ENCODE data around the gene SH3BGR.
"Not testable (repeated sequence)": the region's sequence is repeated elsewhere in the genome, so short reads cannot be mapped to it uniquely, and the experiment has no call there.

The SH3BGR gene

DNA sequence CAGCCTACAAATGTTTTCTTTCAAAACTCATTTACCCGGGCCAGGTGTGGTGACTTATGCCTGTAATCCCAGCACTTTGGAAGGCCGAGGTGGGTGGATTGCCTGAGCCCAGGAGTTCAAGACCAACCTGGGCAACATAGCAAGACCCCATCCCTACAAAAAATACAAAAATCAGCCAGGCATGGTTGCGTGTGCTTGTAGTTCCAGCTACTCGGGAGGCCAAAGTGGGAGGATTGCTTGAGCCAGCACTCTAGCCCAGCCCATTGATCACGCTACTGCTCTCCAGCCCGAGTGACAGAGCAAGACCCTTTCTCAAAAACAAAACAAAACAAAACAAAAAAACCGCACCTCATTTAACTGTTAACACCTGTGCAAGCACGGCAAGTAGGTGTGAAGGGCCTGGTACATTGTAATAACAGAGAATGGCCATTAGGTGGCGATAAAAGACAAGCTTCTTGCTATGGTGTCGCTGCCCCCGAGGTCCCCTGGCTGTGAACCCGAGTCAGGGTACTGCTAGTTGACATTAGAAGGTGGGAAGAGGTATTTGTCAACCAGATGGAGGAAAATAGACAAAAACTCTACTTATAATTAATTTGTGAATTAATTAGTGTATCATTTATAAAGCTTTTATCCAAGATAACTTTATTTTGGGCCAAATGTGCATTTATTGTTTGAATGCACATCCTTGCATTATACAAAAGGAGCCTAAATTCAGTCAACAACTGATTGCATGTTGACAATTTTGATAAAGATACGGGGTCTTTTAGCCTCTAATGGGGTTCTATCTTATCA, 66.5 kb downstream of the SH3BGR start:
- peak; percentile 16 for DNase-seq

DNA sequence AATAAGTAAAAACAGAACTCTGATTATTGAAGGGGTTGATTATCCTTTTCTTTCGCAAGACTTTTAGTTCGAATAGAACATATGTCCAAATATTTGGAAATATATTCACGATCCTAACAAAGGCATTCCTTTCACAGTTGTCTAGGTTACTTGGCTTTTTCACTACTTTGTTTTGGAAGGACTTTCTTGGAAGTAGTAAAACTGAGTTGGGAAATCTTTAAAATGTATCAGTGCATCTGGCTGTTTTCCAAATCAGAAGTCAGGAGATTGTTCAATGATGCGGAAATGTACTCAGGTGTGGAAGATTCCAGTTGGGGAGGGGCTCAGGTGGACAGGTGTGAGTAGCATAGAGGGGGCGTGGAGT, 67.1 kb downstream of the SH3BGR start:
- DNase-seq, result no peak

DNA sequence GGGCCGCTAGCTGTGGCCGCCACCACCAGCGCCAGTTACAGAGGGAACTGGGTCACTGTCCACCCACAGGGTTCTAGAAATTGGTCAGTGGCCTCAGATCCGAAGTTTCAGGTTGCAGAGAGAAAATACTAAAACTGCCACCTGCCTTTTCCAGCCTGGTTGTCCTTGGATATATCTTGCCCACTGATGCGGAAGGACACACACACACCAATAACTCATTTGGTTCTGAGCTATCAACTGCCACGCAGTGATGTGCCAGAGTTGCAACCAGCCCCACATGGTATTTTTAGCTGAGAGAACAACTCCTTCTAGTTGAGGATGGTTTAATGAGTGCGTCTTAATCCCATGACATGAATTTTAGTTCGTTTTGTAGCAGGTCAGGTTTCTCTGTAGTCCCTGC, 68.1 kb downstream of the SH3BGR start:
- DNase-seq, result no peak

DNA sequence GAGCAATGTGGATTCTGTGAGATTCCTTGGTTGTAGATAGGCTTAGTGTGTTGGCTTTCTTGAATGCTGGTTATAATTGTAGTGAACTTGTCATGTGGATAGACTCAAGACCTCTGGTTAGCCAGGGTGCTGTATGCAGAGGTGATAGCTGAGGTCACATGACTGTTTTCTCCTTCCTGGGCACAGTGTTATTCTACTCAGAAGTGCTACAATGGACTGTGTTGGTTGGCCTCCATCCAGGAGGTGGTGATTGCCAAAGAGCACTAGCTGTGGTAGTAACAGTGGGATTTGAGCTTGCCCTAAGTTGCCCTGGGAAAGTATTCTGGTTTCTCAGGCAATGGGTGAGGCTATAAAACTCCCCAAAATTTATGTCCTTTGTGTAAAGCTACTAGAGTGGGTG, 71.6 kb downstream of the SH3BGR start:
- DNase-seq, result no peak

DNA sequence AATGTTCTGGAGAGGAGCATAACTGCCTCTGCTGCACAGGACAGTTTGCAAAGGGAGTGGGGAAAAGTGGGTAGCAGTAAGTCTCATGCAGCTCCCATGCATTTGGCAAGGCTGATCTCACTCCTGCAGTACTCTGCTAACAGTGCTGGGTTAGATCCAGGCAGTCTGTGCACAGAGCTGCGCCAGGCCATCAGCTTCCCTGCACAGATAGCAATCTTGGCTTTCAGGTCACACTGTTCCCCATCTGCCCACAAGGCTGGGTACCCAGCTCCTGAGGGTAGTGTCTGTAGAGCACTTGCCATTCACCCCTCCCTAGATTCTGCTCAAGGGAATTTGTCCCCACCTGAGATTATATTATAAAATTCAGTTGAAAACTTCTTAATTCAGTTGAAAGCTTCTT, 72.1 kb downstream of the SH3BGR start:
- DNase-seq, result no peak

DNA sequence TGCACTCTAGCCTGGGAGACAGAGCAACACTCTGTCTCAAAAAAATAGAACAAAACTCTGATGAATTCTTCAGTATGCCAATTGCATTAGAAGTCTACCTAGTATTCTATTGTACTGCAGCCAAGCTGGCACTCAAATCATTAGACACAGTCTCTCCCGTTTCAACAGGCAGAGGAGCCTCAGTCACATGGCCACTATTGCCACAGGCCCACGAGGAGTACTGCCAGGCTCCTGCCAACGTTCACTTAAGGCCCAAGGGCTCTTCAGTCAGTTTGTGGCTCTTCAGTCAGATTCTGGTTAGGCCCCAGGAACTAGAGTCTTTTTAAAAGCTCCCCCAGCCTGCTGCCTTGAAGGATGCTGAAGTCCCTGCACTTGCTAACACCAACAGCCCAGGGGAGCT, 73.4 kb downstream of the SH3BGR start:
- DNase-seq, result no peak

DNA sequence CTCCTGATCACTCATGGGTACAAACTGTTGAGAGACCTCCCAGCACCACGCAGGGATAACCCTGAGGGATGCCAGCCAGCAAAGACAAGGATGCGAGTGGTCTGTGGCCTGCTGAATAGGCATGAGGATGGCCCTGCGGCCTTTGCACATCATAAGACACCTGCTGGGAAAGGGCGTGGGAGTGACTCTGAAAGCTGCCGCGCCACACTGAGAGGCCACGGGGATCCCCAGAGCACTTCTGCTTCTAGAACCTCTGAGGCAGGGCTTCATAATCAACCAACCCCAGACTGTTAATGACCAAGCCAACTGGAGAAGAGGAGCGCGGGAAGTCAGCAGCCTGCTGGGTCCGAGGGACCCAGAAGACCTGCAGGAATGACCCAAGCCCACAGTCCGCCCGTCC, 73.8 kb downstream of the SH3BGR start:
- DNase-seq, result no peak

DNA sequence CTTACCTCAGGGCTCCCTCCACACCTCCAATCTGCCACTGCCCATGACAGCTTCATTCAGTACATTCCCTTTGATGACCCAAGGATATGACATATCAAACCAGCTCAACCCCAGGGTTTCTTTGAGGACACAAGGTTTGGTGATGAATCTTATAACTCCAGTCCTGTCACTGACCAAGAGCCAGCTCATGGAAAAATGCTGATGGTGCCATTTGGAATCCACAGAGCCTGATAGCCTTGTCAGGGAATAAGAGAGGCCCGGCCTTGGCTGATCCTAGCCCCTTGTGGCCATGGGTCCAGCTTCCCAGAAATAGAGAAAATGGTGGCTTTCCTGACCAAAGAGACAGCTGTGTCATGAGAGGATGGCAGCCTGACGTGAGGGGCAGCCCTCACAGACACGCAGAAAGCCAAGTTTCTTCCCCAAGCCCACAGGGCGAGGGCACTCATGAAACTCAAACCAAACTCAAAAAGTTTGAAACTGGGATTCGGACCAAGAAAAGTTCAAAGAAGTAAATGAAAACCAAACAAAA, 75.4 kb downstream of the SH3BGR start:
- no peak for DNase-seq

DNA sequence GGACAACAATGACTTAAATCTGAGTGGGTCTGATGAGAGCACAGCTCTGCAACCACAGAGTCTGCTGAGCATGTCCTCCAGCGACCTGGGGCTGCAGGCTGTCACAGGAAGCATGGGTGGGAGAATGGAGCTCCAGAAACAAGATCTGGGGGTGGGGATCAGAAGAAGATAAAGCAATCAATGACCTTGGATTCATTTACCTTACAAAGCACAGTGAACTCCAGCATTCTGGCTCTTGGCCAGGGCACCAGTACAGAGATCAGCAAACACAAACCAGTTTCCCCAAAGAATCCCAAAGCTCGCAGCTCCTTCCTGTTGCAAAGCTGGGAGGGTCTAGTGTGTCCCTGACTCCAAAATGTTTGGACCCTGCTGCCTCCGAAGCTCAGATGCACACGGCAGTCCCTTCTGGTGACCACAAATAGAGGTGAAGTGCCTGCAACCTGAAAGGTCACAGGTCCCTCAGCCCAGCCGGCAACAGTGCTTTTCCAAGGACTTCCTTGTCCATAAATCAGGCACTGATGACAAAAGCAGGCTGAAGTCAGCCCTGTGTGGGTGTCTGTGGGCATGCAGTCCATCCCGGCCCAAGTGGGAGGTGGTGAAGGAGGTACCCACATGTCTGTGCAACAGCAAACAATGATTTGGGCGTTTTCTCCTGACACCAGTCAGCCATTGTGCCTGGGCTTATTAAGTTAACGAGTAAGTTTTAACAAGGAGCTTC, 76.1 kb downstream of the SH3BGR start:
- no peak for DNase-seq

DNA sequence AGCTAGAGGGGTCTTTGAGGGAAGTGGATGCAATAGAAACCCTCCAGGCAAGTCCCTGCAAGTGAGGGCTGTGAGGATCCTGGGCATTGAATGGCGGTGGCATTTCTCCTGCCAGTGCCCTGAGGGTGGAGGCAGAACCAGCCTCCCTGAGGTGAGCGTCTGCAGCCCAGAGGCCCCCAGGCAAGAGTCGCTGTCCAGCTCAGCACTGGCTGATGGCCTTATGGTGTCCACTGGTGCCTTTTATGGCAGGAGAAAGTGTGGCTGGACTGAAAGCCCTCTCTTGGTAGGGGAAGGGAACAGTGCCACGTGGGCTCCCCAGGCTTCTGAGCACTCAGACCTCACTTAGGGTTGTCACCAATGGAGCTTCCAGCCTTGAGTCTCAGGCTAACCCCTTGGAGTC, 77.3 kb downstream of the SH3BGR start:
- DNase-seq, result no peak

DNA sequence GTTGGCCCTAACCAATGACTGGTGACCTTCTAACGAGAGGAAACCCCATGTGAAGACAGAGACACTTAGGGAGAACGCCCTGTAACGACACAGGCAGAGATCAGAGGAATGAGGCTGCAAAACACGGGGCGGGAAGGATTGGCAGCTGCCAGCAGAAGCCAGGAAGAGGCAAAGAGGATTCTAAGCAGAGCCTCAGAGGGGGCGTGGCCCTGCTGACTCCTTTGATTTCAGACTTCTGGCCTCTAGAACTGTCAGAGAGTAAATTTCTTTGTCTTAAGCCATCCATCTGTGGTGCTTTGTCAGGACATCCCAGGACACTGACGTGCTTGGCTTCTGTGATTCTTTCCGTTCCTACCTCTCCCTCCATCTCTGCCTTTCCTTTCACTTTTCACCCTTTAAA, 79.3 kb downstream of the SH3BGR start:
- DNase-seq, result no peak

DNA sequence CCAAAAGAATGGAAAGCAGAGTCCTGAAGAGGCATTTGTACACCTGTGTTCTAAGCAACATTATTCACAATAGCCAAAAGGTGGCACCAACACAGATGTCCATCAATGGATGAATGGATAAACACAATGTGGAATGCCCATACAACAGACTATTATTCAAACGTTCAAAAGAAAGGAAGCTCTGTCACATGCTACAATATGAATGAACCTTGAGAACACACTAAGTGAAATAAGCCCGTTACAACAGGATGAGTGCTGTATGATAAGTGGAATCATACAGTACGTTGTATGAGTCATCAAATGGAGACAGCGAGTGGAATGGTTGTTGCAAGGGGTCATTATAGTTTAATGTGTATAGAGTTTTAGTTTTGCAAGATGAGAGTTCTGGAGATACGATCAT, 80.1 kb downstream of the SH3BGR start:
- no peak for DNase-seq

DNA sequence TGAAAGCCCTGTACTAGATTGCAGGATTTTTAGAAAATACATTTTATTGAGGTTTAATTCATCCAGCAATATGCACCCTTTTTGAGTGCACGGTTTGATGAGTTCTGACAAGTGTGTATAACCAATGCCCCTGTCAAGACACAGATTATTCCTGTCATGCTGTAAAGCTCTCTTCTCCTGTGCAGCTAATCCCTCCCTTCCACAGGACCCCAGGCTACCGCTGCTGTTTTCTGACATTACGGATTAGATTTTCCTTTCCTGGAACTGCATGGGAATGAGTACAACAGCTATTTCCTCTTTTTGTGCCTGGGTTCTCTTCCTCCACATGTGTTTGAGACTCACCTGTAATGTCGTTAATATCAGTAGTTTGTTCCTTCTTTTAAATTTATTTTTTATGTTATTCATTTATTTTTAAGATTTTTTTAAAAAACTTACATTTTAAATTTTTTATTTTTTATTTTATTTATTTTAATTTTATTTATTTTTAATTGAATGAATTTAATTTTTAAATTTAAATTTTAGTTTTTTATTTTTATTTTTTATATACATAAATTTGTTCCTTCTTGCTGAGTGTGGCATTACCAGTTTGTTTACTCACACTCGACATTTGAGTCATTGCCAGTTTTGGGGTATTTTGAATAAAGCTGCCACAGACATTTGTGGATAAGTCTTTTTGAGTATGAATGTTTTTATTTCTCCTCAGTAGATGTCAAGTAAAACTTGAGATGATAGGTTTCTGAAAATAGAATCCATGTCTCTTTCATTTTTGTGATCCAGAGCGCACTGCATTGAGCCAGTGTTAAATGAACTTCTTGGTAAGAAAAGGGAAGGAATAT, 82.0 kb downstream of the SH3BGR start:
- DNase-seq, result no peak

DNA sequence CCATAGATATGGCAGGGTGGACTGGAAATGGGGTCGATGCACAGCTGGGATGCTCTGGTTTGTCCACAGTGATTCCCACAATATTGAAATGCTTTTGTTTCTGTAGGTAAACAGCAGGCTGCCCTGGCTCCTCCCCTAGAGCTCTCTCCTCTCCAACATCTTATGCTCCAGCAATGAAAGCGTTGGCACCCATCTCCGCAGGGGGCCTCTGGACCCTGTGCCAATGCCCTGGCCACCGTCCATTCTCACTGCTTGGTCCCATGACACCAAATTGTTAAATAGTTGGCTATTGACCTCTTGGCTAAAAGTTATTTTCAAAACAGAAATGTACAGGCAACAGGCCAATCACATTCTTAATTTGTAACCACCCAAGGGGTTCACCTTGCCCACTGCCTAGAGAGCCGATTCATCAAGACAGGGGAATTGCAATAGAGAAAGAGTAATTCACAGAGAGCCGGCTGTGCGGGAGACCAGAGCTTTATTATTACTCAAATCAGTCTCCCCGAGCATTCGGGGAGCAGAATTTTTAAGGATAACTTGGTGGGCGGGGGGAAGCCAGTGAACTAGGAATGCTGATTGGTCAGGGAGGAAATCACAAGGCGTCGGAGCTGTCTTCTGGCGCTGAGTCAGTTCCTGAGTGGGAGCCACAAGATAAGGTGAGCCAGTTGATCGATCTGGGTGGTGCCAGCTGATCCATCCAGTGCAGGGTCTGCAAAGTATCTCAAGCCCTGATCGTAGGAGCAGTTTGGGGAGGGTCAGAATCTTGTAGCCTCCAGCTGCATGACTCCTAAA, 84.1 kb downstream of the SH3BGR start:
- no peak for DNase-seq

DNA sequence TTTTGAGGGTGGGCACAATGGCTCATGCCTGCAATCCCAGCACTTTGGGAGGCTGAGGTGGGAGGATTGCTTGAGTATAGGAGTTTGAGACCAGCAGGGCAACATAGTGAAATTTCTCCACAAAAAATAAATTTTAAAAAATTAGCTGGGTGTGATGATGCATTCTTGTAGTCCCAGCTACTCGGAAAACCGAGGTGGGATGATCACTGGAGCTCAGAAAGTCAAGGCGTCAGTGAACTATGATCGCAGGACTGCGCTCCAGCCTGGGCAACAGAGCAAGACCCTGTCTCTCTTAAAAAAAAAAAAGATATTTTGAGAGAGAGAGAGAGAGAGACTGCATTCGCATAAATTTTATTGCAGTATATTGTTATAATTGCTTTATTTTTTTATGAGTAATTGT, 85.1 kb downstream of the SH3BGR start:
- no peak for DNase-seq

DNA sequence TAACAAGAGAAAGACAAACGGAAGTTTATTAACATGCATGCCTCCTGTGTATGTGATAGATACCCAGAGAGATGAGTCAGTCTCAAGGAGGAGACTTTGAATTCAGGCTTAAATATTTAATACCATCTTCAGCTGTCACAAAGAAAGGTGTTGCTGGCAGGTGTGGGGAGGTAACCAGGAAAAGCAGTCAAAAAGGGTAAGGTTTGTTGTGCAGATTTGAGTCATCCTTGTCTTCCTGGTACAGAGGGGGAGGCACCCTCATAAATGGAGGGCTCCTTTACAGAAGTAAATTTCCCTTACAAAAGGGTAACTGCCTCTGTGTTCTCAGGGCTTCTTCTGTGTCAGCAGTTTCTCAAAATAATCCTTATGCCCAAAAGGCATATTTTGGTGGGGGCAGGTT, 85.8 kb downstream of the SH3BGR start:
- DNase-seq, result no peak

DNA sequence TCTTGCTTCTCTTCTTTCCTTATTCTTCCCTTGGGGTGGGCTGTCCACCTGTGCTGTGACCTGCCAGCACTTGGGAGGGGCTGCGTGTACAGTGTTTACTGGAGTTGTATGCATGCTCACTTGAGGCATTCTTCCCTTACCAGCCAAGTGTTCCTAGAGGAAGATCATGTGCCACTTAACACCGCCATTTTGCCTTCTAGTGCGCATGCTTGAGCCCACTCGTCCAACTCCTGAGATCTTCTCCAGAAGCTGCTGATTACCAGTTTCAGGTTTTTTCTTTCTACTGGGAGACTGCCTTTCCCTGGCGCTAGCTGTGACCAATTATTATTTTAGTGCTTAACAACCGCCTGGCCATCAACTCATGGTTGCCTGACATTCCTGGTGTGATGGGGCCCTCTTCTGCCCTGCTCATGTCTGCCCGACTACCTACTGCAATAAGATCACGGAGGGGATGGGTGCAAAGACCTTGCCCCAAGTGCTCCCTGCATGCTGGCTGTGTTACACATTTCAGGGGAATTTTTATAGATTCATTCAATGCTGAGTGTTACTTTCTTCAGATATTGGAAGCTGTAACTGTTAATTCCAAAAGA, 86.8 kb downstream of the SH3BGR start:
- DNase-seq, result no peak

DNA sequence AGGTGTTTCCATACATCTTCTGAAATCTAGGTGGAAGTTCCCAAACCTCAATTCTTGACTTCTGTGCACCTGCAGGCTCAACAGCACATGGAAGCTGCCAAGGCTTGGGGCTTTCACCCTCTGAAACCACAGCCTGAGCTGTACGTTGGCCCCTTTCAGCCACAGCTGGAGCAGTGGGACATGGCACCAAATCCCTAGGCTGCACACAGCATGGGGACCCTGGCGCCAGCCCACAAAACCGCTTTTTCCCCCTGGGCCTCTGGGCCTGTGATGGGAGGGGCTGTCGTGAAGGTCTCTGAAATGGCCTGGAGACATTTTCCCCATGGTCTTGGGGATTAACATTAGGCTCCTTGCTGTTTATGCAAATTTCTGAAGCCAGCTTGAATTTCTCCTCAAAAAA, 88.6 kb downstream of the SH3BGR start:
- DNase-seq, result not testable (repeated sequence)

DNA sequence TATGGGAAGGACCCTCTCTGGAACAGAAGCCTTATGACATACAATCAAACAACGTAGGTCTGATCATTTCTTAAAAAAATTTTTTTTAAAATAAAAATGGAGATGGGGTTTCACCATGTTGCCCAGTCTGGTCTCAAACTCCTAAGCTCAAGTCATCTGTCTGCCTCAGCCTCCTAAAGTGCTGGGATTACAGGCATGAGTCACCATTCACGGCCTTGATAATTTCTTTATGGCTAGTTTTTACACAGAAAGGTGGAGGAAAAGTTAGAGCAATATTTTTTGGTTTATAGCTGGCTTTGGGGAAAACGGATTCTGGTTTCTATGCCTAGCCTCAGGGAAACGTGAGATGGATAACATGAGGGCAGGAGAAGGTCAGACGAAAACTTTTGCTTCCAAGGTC, 91.0 kb downstream of the SH3BGR start:
- no peak for DNase-seq

DNA sequence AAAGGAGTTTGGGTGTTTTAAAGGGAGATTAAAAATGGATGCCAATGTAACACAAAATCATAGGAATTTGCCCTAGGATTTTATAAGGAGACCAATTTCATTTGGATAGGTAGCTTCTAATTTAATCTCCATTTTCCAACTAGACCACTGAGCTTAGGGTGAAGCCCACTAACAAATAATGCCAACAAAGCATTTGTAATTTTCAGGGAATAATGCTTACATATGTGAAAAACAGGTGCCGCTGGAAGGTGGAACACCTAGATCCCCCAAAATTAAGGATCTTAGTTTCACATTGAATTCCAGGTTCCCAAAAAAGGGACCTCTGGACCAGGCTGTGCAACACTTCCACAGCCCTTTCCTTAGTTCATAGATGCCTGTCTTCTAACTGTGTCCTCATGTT, 94.8 kb downstream of the SH3BGR start:
- DNase-seq, result no peak

DNA sequence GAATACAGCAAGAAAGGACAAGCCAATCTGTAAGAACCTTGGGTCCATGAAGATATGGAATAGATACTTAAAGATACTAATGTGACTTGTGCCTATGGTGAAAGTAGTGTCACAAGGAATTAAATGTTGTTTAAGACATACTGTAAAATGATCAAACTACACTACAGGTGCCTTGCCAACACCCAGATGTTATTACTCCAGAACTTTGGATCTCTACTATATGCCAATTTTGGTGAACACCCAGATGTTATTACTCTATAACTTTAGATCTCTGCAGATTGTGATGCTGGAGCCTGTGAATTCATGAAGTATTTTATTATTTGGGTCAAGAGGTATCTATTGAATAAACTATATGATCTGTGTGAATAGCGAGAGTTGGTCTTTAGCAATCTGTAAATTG, 101.1 kb downstream of the SH3BGR start:
- DNase-seq, result no peak

DNA sequence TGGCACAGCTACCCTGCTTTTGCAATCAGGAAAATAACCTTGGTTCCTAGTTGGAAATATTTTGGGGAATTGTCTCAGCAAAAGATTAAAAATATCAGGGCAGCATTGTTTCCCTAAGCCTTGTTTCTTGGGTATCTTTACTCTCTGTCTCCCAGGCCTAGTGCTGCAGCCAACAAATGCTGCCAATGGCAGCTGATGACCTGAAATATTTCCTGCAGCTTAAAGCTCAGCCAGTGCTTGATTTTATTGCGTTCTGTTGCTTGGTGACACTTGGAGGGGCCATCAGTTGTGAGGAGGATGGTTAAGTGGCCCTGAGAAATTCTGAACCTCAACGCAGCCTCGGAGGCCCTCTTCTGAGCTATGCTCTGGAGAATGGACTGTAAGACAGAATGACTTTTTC, 101.6 kb downstream of the SH3BGR start:
- DNase-seq, result no peak
